H1 (cell line): ENCODE results near the gene HEBP1.

ENCODE experiments used
- EZH2 ChIP-seq: fragments of 200-600 bp; sonication (generic); IDR thresholded peaks from 2 replicates; pipeline ENCODE4 v1.7.1; 2012; ENCODE audit warnings: low read depth, mild to moderate bottlenecking, moderate library complexity, low read length, inconsistent platforms; ENCODE audit not compliant: severe bottlenecking
- PHF8 ChIP-seq: fragments of 200-600 bp; sonication (generic); conservative IDR thresholded peaks from 2 replicates; pipeline ENCODE4 v1.7.1; 2012; ENCODE audit warnings: low read depth, mild to moderate bottlenecking, inconsistent platforms, low read length, moderate library complexity
- POLR2A ChIP-seq, 2 experiments: IDR thresholded peaks; 1 replicate in 1 of 2; 2 replicates in 1 of 2; pipeline ENCODE4 v1.6.1; 2011; ENCODE audit warnings: low read depth in 2 of 2, low read length in 2 of 2, mild to moderate bottlenecking in 2 of 2; ENCODE audit errors: control extremely low read depth in 1 of 2
- RAD21 ChIP-seq, 2 experiments: IDR thresholded peaks in 1 of 2; conservative IDR thresholded peaks in 1 of 2; 2 replicates each; pipeline ENCODE4 v1.6.1; 2011; ENCODE audit warnings: low read depth in 2 of 2, low read length in 2 of 2, improper control_type of control experiment in 1 of 2, inconsistent platforms in 1 of 2, mild to moderate bottlenecking in 1 of 2, moderate library complexity in 1 of 2
- TAF1 ChIP-seq: IDR thresholded peaks from 2 replicates; pipeline ENCODE4 v1.6.1; 2011; ENCODE audit warnings: mild to moderate bottlenecking, low read depth, low read length
- TF ChIP-seq, protein P1 (sequence below): fragments of 300-600 bp; sonication (generic); IDR thresholded peaks from 2 replicates; pipeline ENCODE4 v1.7.1; 2012; ENCODE audit warnings: low read length, moderate library complexity, mild to moderate bottlenecking, inconsistent platforms; ENCODE audit not compliant: insufficient replicate concordance

DNA sequence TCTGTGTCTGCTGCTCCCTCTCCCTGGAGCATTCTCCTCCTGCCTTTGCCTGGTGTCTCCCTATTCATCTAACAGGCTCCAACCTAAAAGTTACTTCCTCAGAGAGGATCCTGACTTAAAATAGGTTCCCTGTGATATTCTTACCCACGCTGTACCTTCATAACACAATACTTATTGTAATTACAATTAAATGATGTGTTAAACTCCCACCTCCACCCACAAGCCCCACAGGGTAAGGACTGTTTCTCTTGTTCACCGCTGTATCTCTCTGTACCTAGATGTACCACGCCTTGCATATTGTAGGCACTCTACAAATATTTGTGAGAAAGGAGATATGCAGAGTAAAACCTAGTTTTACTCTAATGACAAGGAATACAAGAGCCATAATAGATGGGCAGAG lies 5.0 kb downstream of the HEBP1 start:
- TF ChIP-seq RAD21 (IDR thresholded peaks at IDR 0.05 in 1 of 2, conservative IDR thresholded peaks at IDR 0.05 in 1 of 2; ENCODE audit: low read depth in 2 of 2, low read length in 2 of 2) (no peak), EZH2 (no peak), POLR2A (IDR thresholded peaks at IDR 0.05; ENCODE audit: control extremely low read depth in 1 of 2, low read depth in 2 of 2, low read length in 2 of 2) (no peak), TAF1 (no peak), PHF8 (no peak)
- TF ChIP-seq, protein P1, sequence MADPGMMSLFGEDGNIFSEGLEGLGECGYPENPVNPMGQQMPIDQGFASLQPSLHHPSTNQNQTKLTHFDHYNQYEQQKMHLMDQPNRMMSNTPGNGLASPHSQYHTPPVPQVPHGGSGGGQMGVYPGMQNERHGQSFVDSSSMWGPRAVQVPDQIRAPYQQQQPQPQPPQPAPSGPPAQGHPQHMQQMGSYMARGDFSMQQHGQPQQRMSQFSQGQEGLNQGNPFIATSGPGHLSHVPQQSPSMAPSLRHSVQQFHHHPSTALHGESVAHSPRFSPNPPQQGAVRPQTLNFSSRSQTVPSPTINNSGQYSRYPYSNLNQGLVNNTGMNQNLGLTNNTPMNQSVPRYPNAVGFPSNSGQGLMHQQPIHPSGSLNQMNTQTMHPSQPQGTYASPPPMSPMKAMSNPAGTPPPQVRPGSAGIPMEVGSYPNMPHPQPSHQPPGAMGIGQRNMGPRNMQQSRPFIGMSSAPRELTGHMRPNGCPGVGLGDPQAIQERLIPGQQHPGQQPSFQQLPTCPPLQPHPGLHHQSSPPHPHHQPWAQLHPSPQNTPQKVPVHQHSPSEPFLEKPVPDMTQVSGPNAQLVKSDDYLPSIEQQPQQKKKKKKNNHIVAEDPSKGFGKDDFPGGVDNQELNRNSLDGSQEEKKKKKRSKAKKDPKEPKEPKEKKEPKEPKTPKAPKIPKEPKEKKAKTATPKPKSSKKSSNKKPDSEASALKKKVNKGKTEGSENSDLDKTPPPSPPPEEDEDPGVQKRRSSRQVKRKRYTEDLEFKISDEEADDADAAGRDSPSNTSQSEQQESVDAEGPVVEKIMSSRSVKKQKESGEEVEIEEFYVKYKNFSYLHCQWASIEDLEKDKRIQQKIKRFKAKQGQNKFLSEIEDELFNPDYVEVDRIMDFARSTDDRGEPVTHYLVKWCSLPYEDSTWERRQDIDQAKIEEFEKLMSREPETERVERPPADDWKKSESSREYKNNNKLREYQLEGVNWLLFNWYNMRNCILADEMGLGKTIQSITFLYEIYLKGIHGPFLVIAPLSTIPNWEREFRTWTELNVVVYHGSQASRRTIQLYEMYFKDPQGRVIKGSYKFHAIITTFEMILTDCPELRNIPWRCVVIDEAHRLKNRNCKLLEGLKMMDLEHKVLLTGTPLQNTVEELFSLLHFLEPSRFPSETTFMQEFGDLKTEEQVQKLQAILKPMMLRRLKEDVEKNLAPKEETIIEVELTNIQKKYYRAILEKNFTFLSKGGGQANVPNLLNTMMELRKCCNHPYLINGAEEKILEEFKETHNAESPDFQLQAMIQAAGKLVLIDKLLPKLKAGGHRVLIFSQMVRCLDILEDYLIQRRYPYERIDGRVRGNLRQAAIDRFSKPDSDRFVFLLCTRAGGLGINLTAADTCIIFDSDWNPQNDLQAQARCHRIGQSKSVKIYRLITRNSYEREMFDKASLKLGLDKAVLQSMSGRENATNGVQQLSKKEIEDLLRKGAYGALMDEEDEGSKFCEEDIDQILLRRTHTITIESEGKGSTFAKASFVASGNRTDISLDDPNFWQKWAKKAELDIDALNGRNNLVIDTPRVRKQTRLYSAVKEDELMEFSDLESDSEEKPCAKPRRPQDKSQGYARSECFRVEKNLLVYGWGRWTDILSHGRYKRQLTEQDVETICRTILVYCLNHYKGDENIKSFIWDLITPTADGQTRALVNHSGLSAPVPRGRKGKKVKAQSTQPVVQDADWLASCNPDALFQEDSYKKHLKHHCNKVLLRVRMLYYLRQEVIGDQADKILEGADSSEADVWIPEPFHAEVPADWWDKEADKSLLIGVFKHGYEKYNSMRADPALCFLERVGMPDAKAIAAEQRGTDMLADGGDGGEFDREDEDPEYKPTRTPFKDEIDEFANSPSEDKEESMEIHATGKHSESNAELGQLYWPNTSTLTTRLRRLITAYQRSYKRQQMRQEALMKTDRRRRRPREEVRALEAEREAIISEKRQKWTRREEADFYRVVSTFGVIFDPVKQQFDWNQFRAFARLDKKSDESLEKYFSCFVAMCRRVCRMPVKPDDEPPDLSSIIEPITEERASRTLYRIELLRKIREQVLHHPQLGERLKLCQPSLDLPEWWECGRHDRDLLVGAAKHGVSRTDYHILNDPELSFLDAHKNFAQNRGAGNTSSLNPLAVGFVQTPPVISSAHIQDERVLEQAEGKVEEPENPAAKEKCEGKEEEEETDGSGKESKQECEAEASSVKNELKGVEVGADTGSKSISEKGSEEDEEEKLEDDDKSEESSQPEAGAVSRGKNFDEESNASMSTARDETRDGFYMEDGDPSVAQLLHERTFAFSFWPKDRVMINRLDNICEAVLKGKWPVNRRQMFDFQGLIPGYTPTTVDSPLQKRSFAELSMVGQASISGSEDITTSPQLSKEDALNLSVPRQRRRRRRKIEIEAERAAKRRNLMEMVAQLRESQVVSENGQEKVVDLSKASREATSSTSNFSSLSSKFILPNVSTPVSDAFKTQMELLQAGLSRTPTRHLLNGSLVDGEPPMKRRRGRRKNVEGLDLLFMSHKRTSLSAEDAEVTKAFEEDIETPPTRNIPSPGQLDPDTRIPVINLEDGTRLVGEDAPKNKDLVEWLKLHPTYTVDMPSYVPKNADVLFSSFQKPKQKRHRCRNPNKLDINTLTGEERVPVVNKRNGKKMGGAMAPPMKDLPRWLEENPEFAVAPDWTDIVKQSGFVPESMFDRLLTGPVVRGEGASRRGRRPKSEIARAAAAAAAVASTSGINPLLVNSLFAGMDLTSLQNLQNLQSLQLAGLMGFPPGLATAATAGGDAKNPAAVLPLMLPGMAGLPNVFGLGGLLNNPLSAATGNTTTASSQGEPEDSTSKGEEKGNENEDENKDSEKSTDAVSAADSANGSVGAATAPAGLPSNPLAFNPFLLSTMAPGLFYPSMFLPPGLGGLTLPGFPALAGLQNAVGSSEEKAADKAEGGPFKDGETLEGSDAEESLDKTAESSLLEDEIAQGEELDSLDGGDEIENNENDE: no peak
